ENCODE measurements around the gene E4F1. TPM values are rescaled to one million over a fixed set of nuclear protein-coding genes. Genes with fewer than 3 reads are reported as not detected.

The E4F1 gene
- total and polyA plus RNA-seq, 9 of the 15 experiments (the other 6 are each of a cell fraction or from before 2014, with no cell fraction given): 0.48 to 94.9 (median 20.4) TPM

GRCh38 chr16:2251296-2252111 lies 28.1 kb downstream of the E4F1 start, which contains the start of gene ECI1 (continued):
- TF ChIP-seq, protein P1, sequence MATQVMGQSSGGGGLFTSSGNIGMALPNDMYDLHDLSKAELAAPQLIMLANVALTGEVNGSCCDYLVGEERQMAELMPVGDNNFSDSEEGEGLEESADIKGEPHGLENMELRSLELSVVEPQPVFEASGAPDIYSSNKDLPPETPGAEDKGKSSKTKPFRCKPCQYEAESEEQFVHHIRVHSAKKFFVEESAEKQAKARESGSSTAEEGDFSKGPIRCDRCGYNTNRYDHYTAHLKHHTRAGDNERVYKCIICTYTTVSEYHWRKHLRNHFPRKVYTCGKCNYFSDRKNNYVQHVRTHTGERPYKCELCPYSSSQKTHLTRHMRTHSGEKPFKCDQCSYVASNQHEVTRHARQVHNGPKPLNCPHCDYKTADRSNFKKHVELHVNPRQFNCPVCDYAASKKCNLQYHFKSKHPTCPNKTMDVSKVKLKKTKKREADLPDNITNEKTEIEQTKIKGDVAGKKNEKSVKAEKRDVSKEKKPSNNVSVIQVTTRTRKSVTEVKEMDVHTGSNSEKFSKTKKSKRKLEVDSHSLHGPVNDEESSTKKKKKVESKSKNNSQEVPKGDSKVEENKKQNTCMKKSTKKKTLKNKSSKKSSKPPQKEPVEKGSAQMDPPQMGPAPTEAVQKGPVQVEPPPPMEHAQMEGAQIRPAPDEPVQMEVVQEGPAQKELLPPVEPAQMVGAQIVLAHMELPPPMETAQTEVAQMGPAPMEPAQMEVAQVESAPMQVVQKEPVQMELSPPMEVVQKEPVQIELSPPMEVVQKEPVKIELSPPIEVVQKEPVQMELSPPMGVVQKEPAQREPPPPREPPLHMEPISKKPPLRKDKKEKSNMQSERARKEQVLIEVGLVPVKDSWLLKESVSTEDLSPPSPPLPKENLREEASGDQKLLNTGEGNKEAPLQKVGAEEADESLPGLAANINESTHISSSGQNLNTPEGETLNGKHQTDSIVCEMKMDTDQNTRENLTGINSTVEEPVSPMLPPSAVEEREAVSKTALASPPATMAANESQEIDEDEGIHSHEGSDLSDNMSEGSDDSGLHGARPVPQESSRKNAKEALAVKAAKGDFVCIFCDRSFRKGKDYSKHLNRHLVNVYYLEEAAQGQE (IDR thresholded peaks at IDR 0.05; ENCODE audit: borderline replicate concordance): peak; percentile 97
- TF ChIP-seq, protein P1 (CRISPR knock-in tag; IDR thresholded peaks at IDR 0.05; ENCODE audit: low read depth): no peak
- TF ChIP-seq, protein P2, sequence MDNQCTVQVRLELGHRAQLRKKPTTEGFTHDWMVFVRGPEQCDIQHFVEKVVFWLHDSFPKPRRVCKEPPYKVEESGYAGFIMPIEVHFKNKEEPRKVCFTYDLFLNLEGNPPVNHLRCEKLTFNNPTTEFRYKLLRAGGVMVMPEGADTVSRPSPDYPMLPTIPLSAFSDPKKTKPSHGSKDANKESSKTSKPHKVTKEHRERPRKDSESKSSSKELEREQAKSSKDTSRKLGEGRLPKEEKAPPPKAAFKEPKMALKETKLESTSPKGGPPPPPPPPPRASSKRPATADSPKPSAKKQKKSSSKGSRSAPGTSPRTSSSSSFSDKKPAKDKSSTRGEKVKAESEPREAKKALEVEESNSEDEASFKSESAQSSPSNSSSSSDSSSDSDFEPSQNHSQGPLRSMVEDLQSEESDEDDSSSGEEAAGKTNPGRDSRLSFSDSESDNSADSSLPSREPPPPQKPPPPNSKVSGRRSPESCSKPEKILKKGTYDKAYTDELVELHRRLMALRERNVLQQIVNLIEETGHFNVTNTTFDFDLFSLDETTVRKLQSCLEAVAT (IDR thresholded peaks at IDR 0.05): peak in 1 of 2 experiments; percentile 79; a peak in 2 of 4 replicates
- TF ChIP-seq FOXM1 (IDR thresholded peaks at IDR 0.05; ENCODE audit: low read depth) (peak; percentile 54), FOXM1 (CRISPR knock-in tag; IDR thresholded peaks at IDR 0.05; ENCODE audit: low read depth) (no peak), SRSF9 (IDR thresholded peaks at IDR 0.05; ENCODE audit: borderline replicate concordance, low read depth, low read length) (no peak), ZNF445 (CRISPR knock-in tag; IDR thresholded peaks at IDR 0.05; ENCODE audit: low read depth) (no peak), ZNF165 (CRISPR knock-in tag; IDR thresholded peaks at IDR 0.05; ENCODE audit: borderline replicate concordance) (peak; percentile 94; the same call in 1 of the 2 replicates), GABPB1 (CRISPR knock-in tag; IDR thresholded peaks at IDR 0.05) (peak; percentile 87), ID3 (CRISPR knock-in tag; IDR thresholded peaks at IDR 0.05) (no peak), ID3 (tag; IDR thresholded peaks at IDR 0.05) (peak; percentile 87), ZBTB5 (IDR thresholded peaks at IDR 0.05) (no peak), MECOM (CRISPR knock-in tag; IDR thresholded peaks at IDR 0.05) (no peak), U2AF1 (optimal IDR thresholded peaks at IDR 0.05; ENCODE audit: low read depth, low read length) (peak; percentile 89), ZBTB7A (IDR thresholded peaks at IDR 0.05; ENCODE audit: borderline replicate concordance, control insufficient read depth, low read depth, low read length) (peak; percentile 90; the same call in 1 of the 2 replicates)

All from K562 (cell line).